Transverse colon (tissue), 4 donors: Measurements from ENCODE around the gene KRTAP5-5. TPM values are rescaled to one million over a fixed set of nuclear protein-coding genes. Genes with fewer than 3 reads are reported as not detected.

ENCODE experiments used
- DNase-seq: peaks from one replicate; pipeline ENCODE4 v3.0.0-alpha.2; 2019
- H3K27ac ChIP-seq, 4 donors: fragments of 200-600 bp; sonication (generic); 2 replicates each; pipeline ENCODE4 v1.5.1; 2016 to 2018; ENCODE audit warnings: inconsistent platforms in 4 of 4
- H3K27me3 ChIP-seq: fragments of 200-600 bp; sonication (generic); 2 replicates; pipeline ENCODE4 v1.5.1; 2017; ENCODE audit warnings: inconsistent platforms
- H3K36me3 ChIP-seq, 4 donors: fragments of 200-600 bp; sonication (generic); 2 replicates each; pipeline ENCODE4 v1.5.1; 2017 to 2019; ENCODE audit warnings: inconsistent platforms in 4 of 4
- H3K4me1 ChIP-seq, 4 donors: fragments of 200-600 bp; sonication (generic); 2 replicates each; pipeline ENCODE4 v1.5.1; 2017 to 2020; ENCODE audit warnings: inconsistent platforms in 4 of 4
- H3K4me3 ChIP-seq, 4 donors: fragments of 200-600 bp; sonication (generic); 1 replicate in 1 of 4; 2 replicates in 3 of 4; pipeline versions ENCODE4 v1.5.1 to v1.6.1; 2017 to 2019; ENCODE audit warnings: inconsistent platforms in 4 of 4
- H3K9me3 ChIP-seq, 2 donors: fragments of 200-600 bp; sonication (generic); 2 replicates each; pipeline ENCODE4 v1.5.1; 2017 to 2019; ENCODE audit warnings: inconsistent platforms in 2 of 2
- CTCF ChIP-seq, 5 experiments: fragments of 200-600 bp in 3 of 5; fragments of 450-650 bp in 2 of 5; sonication (generic) in 3 of 5; IDR thresholded peaks; 1 replicate in 2 of 5; 2 replicates in 3 of 5; pipeline ENCODE4 v1.5.1; 2016 to 2017; ENCODE audit warnings: antibody characterized with exemption in 5 of 5, inconsistent platforms in 3 of 5, mild to moderate bottlenecking in 2 of 5, moderate library complexity in 1 of 5
- EP300 ChIP-seq: sonication (generic); formaldehyde crosslinking; IDR thresholded peaks from one replicate; pipeline ENCODE4 v1.6.1; 2017; ENCODE audit warnings: antibody characterized with exemption, low read depth
- POLR2A ChIP-seq: fragments of 450-650 bp; IDR thresholded peaks from one replicate; pipeline ENCODE4 v1.6.1; 2016; ENCODE audit warnings: antibody characterized with exemption, mild to moderate bottlenecking, moderate library complexity
- POLR2AphosphoS5 ChIP-seq, 3 donors: sonication (generic); formaldehyde crosslinking; IDR thresholded peaks; one replicate each; pipeline ENCODE4 v1.6.1; 2016; ENCODE audit warnings: antibody characterized with exemption in 3 of 3
- WGBS, 2 donors: methylation state at CpG; one replicate each; pipeline ENCODE4 v1.1.5; 2018; ENCODE audit warnings: low coverage in 1 of 2; 5-methylcytosine and 5-hydroxymethylcytosine counted together
- in situ Hi-C, 4 donors: fragments of 200-750 bp; cut with MboI; loops; one replicate each; pipeline versions ENCODE4 v1.15.0 to v1.15.1; 2017; ENCODE audit warnings: low sequenced_read_pairs in 3 of 4, low pct_ligation_motif_present in 1 of 4, low pct_unique_long_range_greater_than_20kb in 1 of 4
- intact Hi-C: fragments of 100-400 bp; cut with DNase I; formaldehyde crosslinking; loops from one replicate; pipeline ENCODE4 v1.15.1; 2023; ENCODE audit warnings: low total_unique reads
- total RNA-seq, 4 donors: library from RNA; depleted of rRNA; stranded (reverse); fragments of >200 nt; gene quantifications; one replicate each; pipeline ENCODE4 v1.1.0, GENCODE V29; 2016

Gene KRTAP5-5
- total RNA-seq, 4 donors from 2014 or later, result not detected

GRCh38 chr11:1630271-1630670 is 696 bp downstream of the KRTAP5-5 start:
- H3K27me3 ChIP-seq, result peaks cover 32% of the 10 kb centered on the region
- no peak overlapping the region for H3K27ac ChIP-seq
- H3K4me1 ChIP-seq, result peaks cover 0 to 7% (median 1%) of the 10 kb centered on the region in 4 donors
- in situ Hi-C loops, result no loop called here
- WGBS, 2 donors, result 62% methylated on average over 2 of the region's 2 CpGs; no CpG with 5 or more reads in 1 of the 2 donors
- TF ChIP-seq CTCF (IDR thresholded peaks at IDR 0.05) (no peak), POLR2A (no peak), EP300 (no peak), POLR2AphosphoS5 (IDR thresholded peaks at IDR 0.05) (no peak)
- H3K9me3 ChIP-seq, result no peaks in the 10 kb centered on the region
- intact Hi-C loops, result no loop called here
- no peak for DNase-seq
- no peaks in the 10 kb centered on the region for H3K36me3 ChIP-seq
- H3K4me3 ChIP-seq, result no peak overlapping the region

- H3K9me3 ChIP-seq, result no peaks in the 10 kb centered on the region
- no peak for DNase-seq
- TF ChIP-seq EP300 (no peak), CTCF (IDR thresholded peaks at IDR 0.05) (no peak), POLR2A (no peak)
- no peak overlapping the region for H3K27ac ChIP-seq
- intact Hi-C loops (no loop called here), in situ Hi-C loops (no loop called here)
- peaks cover 32% of the 10 kb centered on the region for H3K27me3 ChIP-seq
- peaks cover 0 to 7% (median 1%) of the 10 kb centered on the region in 4 donors for H3K4me1 ChIP-seq
- WGBS, 2 donors, result 80 to 85% methylated on average over 4 to 13 of the region's 13 CpGs
- no peak overlapping the region for H3K4me3 ChIP-seq
- no peaks in the 10 kb centered on the region for H3K36me3 ChIP-seq
Measured at GRCh38 chr11:1631066-1631568, 1.5 kb downstream of the KRTAP5-5 start.

GRCh38 chr11:1632053-1632714 is 2.6 kb downstream of the KRTAP5-5 start:
- 40 to 64% methylated on average over 1 to 9 of the region's 11 CpGs for WGBS, 2 donors
- Histone ChIP-seq H3K4me3 (no peak overlapping the region), H3K27ac (no peak overlapping the region), H3K27me3 (peaks cover 35% of the 10 kb centered on the region), H3K9me3 (no peaks in the 10 kb centered on the region), H3K4me1 (peaks cover 0 to 7% (median 1%) of the 10 kb centered on the region in 4 donors), H3K36me3 (no peaks in the 10 kb centered on the region)
- in situ Hi-C loops (no loop called here), intact Hi-C loops (no loop called here)
- TF ChIP-seq POLR2AphosphoS5 (IDR thresholded peaks at IDR 0.05) (no peak), EP300 (no peak), CTCF (IDR thresholded peaks at IDR 0.05) (no peak), POLR2A (no peak)
- DNase-seq, result no peak

- 88% methylated on average over 10 of the region's 10 CpGs; no CpG with 5 or more reads in 1 of the 2 donors for WGBS, 2 donors
Measured at GRCh38 chr11:1633864-1634263, 4.3 kb downstream of the KRTAP5-5 start.

More at GRCh38 chr11:1633864-1634263, 4.3 kb downstream of the KRTAP5-5 start:
- Histone ChIP-seq H3K9me3 (no peaks in the 10 kb centered on the region), H3K27me3 (peaks cover 28% of the 10 kb centered on the region), H3K4me3 (no peak overlapping the region), H3K4me1 (peaks cover 0 to 16% (median 1%) of the 10 kb centered on the region in 4 donors), H3K27ac (no peak overlapping the region), H3K36me3 (no peaks in the 10 kb centered on the region)
- no peak for TF ChIP-seq CTCF (IDR thresholded peaks at IDR 0.05)
- TF ChIP-seq EP300, result no peak
- no peak for TF ChIP-seq POLR2AphosphoS5 (IDR thresholded peaks at IDR 0.05)
- no peak for TF ChIP-seq POLR2A
- no peak for DNase-seq
- intact Hi-C loops (no loop called here), in situ Hi-C loops (no loop called here)
